ENCODE measurements around the gene DNAJB7. TPM values are rescaled to one million over a fixed set of nuclear protein-coding genes. Genes with fewer than 3 reads are reported as not detected.
A peak's percentile ranks its signal among the peaks of the same experiment; 100 is the strongest.

Gene DNAJB7
- total and polyA plus RNA-seq, 2 of the 13 experiments (the other 11 are each of a cell fraction or from before 2014, with no cell fraction given): not detected

DNA sequence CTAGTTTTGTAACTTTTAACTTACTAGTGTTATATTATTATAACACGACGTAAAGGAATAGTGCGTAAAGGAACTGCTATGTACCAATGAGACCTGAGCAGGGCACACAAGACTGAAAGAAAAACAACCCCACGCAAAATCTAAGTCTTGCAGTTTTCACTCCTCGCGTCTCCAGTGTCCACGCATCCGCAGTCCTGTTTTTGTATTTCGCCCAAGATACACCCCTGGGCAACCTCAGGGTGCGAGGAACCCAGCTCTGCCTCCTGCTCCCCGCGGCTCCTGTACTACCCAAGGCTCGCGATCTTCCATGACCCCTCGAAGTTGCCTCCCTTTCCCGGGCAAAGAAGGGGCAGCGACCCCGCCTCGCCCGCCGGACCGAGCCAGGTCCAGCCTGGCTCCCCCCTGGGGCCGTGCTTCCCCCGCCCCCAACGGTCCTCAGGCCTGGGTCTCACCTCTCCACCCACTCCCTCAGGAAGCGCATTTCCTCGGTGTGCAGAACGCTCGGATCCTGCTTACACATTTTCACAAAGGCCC lies 5.9 kb downstream of the DNAJB7 start (continued):
- TF ChIP-seq, protein P1, sequence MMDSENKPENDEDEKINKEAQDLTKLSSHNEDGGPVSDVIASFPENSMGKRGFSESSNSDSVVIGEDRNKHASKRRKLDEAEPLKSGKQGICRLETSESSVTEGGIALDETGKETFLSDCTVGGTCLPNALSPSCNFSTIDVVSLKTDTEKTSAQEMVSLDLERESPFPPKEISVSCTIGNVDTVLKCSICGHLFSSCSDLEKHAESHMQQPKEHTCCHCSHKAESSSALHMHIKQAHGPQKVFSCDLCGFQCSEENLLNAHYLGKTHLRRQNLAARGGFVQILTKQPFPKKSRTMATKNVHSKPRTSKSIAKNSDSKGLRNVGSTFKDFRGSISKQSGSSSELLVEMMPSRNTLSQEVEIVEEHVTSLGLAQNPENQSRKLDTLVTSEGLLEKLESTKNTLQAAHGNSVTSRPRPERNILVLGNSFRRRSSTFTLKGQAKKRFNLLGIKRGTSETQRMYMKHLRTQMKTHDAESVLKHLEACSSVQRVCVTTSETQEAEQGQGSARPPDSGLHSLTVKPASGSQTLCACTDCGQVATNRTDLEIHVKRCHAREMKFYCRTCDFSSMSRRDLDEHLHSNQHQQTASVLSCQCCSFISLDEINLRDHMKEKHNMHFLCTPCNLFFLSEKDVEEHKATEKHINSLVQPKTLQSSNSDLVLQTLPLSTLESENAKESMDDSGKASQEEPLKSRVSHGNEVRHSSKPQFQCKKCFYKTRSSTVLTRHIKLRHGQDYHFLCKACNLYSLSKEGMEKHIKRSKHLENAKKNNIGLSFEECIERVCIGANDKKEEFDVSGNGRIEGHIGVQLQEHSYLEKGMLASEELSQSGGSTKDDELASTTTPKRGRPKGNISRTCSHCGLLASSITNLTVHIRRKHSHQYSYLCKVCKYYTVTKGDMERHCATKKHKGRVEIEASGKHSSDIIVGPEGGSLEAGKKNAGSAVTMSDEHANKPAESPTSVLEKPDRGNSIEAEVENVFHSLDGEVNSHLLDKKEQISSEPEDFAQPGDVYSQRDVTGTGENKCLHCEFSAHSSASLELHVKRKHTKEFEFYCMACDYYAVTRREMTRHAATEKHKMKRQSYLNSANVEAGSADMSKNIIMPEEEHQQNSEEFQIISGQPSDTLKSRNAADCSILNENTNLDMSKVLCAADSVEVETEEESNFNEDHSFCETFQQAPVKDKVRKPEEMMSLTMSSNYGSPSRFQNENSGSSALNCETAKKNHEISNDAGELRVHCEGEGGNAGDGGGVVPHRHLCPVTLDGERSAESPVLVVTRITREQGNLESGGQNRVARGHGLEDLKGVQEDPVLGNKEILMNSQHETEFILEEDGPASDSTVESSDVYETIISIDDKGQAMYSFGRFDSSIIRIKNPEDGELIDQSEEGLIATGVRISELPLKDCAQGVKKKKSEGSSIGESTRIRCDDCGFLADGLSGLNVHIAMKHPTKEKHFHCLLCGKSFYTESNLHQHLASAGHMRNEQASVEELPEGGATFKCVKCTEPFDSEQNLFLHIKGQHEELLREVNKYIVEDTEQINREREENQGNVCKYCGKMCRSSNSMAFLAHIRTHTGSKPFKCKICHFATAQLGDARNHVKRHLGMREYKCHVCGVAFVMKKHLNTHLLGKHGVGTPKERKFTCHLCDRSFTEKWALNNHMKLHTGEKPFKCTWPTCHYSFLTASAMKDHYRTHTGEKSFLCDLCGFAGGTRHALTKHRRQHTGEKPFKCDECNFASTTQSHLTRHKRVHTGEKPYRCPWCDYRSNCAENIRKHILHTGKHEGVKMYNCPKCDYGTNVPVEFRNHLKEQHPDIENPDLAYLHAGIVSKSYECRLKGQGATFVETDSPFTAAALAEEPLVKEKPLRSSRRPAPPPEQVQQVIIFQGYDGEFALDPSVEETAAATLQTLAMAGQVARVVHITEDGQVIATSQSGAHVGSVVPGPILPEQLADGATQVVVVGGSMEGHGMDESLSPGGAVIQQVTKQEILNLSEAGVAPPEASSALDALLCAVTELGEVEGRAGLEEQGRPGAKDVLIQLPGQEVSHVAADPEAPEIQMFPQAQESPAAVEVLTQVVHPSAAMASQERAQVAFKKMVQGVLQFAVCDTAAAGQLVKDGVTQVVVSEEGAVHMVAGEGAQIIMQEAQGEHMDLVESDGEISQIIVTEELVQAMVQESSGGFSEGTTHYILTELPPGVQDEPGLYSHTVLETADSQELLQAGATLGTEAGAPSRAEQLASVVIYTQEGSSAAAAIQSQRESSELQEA (CRISPR knock-in tag; IDR thresholded peaks at IDR 0.05; ENCODE audit: not compliant biosample characterization): peak; percentile 84
- TF ChIP-seq, protein P2, sequence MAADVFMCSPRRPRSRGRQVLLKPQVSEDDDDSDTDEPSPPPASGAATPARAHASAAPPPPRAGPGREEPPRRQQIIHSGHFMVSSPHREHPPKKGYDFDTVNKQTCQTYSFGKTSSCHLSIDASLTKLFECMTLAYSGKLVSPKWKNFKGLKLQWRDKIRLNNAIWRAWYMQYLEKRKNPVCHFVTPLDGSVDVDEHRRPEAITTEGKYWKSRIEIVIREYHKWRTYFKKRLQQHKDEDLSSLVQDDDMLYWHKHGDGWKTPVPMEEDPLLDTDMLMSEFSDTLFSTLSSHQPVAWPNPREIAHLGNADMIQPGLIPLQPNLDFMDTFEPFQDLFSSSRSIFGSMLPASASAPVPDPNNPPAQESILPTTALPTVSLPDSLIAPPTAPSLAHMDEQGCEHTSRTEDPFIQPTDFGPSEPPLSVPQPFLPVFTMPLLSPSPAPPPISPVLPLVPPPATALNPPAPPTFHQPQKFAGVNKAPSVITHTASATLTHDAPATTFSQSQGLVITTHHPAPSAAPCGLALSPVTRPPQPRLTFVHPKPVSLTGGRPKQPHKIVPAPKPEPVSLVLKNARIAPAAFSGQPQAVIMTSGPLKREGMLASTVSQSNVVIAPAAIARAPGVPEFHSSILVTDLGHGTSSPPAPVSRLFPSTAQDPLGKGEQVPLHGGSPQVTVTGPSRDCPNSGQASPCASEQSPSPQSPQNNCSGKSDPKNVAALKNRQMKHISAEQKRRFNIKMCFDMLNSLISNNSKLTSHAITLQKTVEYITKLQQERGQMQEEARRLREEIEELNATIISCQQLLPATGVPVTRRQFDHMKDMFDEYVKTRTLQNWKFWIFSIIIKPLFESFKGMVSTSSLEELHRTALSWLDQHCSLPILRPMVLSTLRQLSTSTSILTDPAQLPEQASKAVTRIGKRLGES (CRISPR knock-in tag; IDR thresholded peaks at IDR 0.05; ENCODE audit: borderline replicate concordance): 0 out of 2 replicates have a peak, but pooled peaks have one; percentile 61
- TF ChIP-seq MAFF (IDR thresholded peaks at IDR 0.05; ENCODE audit: low read depth, low read length) (no peak), ZNF326 (CRISPR knock-in tag; IDR thresholded peaks at IDR 0.05; ENCODE audit: borderline replicate concordance) (no peak), ZSCAN31 (CRISPR knock-in tag; IDR thresholded peaks at IDR 0.05; ENCODE audit: low read depth) (no peak; the same call in 1 of the 2 replicates), PAWR (CRISPR knock-in tag; IDR thresholded peaks at IDR 0.05; ENCODE audit: borderline replicate concordance) (no peak), HOXA9 (CRISPR knock-in tag; IDR thresholded peaks at IDR 0.05; ENCODE audit: borderline replicate concordance) (no peak), ELF1 (CRISPR knock-in tag; IDR thresholded peaks at IDR 0.05) (0 out of 2 replicates have a peak, but pooled peaks have one; percentile 24), ZNF136 (CRISPR knock-in tag; IDR thresholded peaks at IDR 0.05; ENCODE audit: low read depth) (no peak), ZNF121 (CRISPR knock-in tag; IDR thresholded peaks at IDR 0.05) (no peak; the same call in 1 of the 2 replicates), FOXA3 (CRISPR knock-in tag; IDR thresholded peaks at IDR 0.05) (no peak)
- TF ChIP-seq, protein P3, sequence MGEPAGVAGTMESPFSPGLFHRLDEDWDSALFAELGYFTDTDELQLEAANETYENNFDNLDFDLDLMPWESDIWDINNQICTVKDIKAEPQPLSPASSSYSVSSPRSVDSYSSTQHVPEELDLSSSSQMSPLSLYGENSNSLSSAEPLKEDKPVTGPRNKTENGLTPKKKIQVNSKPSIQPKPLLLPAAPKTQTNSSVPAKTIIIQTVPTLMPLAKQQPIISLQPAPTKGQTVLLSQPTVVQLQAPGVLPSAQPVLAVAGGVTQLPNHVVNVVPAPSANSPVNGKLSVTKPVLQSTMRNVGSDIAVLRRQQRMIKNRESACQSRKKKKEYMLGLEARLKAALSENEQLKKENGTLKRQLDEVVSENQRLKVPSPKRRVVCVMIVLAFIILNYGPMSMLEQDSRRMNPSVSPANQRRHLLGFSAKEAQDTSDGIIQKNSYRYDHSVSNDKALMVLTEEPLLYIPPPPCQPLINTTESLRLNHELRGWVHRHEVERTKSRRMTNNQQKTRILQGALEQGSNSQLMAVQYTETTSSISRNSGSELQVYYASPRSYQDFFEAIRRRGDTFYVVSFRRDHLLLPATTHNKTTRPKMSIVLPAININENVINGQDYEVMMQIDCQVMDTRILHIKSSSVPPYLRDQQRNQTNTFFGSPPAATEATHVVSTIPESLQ (CRISPR knock-in tag; conservative IDR thresholded peaks at IDR 0.05): no peak

Data from HepG2 (cell line).